SH-SY5Y (cell line): ENCODE measurements around the gene TMEM127.

Source experiments
- GATA2 ChIP-seq: IDR thresholded peaks from 2 replicates; pipeline ENCODE4 v1.6.1; 2011; ENCODE audit warnings: mild to moderate bottlenecking, low read depth, low read length
- GATA3 ChIP-seq: IDR thresholded peaks from 2 replicates; pipeline ENCODE4 v1.6.1; 2011; ENCODE audit warnings: low read depth, mild to moderate bottlenecking, low read length, moderate library complexity

Gene TMEM127

DNA sequence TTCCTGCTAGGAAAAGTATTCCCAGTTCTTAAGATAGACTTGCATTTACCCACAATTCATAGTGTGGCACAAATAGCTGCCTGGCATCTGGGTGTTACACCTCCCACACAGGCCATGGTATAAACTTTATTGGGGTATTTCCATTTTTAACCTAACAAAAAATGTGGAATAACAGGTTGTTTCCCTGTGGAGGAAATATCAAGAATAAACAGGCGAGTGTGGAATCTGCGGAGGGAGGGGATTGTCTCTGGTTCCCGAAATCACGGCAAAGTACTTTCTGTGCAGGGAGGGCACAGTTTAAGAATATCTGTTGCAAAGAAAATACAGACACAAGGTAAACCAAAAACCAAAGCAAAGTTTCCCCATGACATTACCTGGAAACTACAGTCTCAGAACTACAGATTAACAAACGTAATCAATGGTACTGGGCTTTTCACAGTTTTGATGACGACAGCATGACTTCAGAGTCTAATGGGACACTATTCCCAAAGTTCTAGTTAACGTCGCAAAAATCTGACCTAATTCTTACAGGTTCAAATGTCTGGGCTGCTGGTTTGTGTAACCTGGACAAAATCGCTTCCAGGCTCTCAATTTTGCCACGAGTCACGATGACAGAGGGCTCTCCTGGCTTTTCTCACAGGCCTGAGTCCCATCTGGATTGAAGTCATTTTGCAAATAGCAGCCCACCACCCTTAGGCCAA lies 58.6 kb downstream of the TMEM127 start:
- TF ChIP-seq GATA3 (no peak), GATA2 (no peak)

DNA sequence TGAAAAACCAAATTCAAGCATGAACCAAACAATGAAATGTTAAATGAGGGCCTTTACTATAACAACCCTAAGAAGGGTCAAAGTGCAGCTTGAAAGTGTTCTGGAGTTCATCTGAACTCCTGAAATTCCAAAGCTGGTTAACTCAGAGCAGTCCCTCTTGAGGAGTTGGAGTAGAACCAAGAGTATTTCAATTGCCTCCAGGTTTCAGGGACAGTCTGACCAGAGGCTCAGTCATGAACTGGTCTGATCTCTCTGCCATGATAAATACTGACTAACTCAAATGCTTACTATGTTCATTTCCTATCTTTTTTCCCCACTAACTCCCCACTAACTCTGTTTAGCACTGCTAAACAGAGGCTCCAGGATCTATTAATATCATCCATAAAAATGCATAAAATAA lies 59.9 kb downstream of the TMEM127 start:
- TF ChIP-seq GATA2 (no peak), GATA3 (no peak)

DNA sequence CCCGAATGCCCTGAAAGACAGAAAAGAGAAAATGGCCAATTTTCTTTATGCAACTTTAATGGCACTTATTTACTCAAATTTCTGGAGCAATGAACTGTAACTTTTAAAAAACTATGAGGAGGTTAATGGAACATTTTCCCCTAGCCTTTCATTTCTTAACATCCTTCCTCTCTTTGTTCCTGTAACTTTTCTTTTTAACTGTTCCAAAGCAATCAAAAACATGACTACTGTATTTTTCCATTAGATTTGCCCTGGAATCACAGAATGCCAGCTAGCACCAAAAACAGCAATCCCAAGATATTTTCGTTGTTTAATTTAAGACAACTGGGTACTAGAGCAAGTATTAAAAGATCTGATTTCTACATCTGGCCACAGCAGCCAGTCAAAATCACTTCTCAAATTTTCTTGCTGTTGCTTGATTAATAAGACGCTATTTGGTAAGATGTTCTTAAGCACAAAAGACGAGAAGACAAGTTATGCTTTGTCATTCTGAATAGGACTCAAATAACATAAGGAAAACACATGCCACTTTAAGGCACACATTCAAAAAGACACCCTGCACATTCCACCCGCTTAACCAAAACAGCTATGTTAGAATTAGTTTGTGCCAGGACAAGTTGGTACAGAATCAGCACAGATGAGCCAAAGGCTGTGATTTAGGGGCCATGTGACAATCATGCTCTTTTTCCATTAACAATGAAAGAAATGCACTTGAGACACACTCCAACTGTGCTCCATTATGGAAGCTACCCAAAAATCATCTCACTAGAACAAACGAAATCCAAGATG lies 60.8 kb downstream of the TMEM127 start:
- TF ChIP-seq GATA3 (no peak), GATA2 (no peak)

DNA sequence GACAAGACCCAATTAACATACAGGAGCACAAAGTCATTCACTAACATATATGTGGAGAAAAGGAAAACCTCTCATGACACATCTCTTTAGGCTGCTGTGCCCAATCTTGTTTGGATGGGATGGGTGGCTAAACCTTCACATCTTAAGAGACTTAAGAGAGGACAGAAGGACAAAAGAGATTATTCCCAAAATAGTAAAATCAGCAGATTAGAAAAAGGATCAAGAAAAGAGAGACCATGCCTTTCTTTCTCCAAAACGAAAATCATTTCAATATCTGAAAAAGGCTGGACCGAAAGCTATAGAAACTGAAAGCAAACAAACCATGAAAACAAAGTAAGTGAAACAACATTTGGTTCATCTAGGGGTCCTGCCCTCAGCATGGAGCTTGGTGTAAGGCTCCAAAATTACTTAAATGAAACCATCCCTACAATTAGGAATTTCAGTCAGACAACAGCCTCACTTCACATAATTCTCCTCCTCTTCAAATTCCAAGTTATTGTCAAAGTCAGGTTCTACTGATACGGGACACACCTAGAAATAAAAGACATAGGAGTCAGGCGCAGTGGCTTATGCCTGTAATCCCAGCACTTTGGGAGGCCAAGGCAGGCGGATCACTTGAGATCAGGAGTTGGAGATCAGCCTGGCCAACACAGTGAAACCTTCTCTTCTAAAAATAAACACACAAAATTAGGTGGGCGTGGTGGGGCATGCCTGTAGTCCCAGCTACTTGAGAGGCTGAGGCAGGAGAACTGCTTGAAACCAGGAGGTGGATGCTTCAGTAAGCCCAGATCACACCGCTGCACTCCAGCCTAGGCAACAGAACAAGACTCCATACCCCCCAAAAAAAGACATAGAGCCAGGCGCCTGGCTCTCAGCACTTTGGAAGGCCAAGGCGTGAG lies 62.4 kb downstream of the TMEM127 start:
- TF ChIP-seq GATA3: no peak
- no peak for TF ChIP-seq GATA2

DNA sequence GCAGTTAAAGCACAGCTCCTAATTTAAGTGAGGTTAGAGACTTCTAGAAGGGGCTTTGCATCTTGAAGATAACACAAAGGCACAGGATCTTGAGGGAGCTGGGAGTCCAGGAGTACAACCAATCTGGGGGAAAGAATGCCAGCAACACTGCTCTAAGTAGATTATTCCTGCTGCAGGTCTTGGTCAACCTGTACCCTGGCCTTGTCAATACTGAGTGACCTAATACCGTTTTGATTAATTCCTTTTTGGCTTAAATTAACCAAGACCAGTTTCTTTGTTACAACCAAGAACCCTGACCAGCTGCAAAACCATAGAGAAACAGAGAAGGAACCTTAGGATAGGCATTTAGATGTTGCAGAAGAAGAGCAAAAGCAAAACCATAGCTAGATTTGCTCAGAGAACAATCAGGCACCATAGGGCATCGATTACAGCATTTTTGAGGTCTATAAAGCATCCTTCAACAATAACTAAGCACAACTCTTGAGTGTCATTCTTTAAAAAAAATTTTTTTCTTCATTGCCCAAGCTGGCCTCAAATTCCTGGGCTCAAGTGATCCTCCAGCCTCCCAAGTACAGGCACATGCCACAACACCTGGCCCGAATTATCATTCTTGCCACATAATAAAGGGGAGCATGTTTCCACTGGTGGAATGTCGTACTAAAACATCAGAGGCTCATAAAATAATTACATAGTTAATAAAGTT lies 63.5 kb downstream of the TMEM127 start:
- TF ChIP-seq GATA3 (no peak), GATA2 (no peak)

DNA sequence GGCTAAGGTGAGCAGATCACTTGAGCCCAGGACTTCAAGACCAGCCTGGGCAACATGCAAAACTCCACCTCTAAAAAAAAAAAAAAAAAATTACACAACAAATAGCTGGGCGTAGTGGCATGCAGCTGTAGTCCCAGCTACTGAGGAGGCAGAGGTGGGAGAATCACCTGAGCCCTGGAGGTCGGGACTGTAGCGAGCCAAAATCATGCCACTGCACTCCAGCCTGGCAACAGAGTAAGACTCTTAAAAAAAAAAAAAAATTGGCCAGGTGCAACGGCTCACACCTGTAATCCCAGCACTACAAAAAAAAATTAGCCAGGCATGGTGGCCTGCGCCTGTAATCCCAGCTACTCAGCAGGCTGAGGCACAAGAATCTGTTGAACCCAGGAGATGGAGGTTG lies 64.5 kb downstream of the TMEM127 start:
- no peak for TF ChIP-seq GATA3
- TF ChIP-seq GATA2: no peak

DNA sequence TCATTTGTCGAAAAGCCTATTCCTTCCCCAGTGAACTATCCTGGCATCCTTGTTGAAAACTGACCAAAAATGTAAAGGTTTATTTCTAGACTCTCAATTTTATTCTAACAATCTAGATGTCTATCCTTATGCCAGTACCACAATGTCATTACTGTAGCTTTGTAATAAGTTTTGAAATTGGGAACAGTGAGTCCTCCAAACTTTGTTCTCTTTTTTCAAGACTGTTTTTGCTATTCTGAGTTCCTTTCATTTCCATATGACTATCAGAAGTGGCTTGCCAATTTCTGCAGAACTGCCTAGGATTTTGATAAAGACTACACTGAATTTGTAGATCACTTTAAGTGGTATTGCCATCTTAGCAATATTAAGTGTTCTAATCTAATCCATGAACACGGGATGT lies 66.9 kb downstream of the TMEM127 start:
- no peak for TF ChIP-seq GATA2
- no peak for TF ChIP-seq GATA3
